GM18508 (cell line): ENCODE data around the gene ITGB2.

Source experiments
- ATAC-seq: cut with Tn5 transposase; IDR thresholded peaks from one replicate; pipeline ENCODE4 v1.9.1; 2021; ENCODE audit warnings: moderate number of reproducible peaks; ENCODE audit not compliant: insufficient read depth, unreplicated experiment

Gene ITGB2

GRCh38 chr21:44920694-44921604, at the start of gene ITGB2:
TSS of gene ITGB2 (minus strand) at chr21:44920899. CDS start at chr21:44910782, 10,117 bp downstream.
- no peak for ATAC-seq

DNA sequence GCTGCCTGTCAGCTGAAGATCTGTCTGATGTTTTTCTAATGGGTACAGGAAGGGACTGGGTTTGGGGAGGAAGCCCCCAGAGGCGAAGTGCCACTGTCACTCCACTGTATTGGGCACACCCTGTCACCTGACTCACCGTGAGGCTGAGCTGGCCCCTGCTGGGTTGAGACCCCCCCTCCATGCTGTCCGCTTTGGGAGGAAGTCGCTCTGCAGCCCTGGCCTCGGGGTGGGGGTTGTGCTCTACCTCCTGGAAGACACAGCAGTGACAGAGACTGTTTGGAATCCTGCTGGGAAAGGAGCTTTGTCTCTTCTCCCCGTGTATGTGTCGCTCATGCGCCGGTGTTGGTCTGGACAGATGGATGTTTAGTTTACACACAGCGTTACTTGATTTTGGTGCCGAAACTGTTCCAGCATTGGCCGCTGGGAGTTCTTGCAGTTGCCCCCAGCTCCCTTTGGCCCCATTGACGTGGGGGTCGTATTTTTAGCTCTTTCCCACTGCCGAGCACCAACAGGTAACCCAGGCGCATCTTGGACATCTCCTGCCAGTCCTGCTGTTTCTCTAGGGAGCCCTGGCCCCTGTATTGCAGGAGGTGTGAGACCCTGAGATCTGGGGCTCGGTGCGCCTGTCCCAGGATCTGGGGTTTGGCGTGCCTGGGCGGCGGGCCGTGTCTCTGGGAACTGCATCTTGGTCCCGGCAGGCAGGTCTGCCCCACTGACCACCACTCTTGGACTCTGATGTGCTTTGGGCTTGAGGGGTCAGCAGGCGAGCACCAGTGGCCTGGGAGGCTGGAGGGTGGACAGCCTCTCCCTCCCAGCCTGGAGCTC, 49.4 kb upstream of the ITGB2 start:
- ATAC-seq: no peak

GRCh38 chr21:44969066-44969670, 48.5 kb upstream of the ITGB2 start:
- no peak for ATAC-seq

DNA sequence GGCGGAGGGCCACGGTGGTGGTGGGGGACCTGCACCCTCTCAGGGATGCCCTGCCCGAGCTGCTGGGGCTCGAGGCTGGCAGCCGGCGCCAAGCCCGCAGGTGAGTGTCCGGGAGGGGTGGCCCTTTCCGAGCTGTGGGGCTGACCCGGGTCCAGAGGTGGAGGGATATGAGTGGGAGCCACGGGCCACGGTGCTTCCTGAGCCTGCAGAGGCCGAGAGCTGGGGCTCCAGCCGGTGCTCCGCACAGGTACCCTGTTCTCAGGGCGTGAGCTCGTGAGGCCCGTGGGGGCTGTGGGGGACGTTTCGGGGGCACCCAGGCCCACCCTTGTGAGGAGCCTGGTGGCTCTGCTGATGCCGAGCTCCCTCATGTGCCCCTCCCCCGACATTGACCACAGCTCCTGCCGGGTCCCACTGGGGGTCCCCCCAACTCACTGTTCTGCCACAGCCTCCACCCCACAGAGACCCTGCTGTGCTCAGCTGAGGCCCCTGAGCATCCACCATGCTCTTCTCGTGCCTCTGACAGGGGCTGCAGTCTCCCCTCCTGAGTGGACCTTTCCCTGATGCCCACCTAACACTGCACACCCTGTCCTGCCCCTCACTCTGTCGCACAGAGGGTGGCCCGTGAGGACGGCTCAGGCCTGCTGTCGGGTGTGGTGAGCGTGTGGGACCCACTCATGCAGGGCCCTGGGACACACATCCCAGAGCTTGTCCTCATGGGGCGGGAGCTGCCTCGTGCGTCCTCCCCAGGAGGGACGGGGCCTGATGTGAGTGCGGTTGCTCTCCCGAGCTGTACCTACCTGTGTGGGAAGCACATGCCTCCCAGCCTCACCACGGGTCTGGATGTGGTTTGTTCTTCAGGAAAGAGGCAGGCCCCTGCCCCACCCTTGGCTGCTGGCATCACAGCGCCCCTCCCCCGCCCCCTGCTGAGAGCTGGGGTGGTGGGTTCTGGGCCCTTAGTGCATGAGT, 46.7 kb upstream of the ITGB2 start:
- no peak for ATAC-seq

- ATAC-seq: no peak
Measured at GRCh38 chr21:44966135-44967081, 45.7 kb upstream of the ITGB2 start.

GRCh38 chr21:44965251-44966022, 44.7 kb upstream of the ITGB2 start:
- no peak for ATAC-seq

DNA sequence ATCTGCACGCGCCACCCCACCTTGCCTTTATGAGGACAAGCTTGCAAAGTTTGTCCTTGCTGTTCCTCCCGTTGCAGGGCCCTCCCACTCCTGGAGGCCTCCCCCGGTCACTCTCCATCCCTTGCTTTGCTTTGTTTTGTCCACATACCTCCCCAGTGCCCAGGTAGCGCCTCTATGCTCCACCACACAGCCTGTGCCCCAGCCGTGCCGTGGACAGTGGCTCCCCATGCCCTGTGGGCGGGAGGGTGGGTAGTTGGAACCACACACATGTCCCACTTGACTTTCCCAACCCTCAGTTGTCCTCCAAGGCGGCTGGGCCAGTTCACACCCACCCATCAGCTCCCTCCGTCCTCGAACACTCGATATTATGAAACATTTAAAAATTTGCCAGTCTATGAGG, 43.7 kb upstream of the ITGB2 start:
- no peak for ATAC-seq

- no peak for ATAC-seq
Measured at GRCh38 chr21:44962403-44962966, 41.8 kb upstream of the ITGB2 start.

DNA sequence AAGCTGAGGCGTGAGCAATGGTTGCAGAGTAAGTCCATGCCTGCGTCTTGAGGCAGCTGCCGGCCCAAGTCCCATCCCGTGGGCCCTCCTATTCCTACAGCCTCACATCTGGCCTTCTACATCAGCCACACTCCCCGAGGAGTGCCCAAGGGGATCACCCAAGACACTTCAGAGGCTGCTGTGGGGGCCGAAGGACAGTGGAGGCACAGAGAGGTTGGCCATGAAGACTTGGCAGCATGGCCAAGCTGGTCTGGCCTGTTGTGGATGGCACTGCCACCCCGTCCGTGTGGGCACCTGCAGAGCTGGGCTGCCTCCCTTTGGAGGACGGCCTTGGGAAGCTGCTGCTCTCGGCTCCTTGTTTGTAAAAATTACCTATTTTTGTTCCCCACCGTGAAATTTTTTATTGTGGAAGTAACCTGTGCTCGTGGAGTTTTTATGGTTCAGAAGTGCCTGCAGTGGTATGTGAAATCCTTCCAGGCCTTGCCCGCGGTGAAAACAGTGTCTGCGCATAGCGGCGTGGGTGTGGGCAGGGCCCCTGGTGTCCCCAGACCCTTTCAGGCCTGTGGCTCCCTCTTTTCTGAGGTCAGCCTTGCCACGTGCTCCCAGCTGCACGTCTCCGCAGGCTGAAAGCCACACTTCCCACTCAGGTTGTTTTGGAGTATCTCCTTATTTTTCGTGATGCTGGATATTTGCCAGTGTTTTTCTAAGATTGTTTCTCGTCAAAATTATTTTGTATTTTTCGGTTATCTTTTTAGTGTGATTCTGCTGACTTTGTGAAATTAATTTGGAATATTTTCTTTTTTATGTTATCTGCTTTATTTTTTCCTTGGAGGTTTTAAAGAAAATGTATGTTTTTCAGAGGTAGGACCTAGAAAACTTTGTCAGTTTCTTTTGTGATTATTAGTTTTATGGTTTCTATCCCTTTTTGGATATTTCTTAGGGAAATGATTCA, 39.7 kb upstream of the ITGB2 start:
- ATAC-seq: no peak

DNA sequence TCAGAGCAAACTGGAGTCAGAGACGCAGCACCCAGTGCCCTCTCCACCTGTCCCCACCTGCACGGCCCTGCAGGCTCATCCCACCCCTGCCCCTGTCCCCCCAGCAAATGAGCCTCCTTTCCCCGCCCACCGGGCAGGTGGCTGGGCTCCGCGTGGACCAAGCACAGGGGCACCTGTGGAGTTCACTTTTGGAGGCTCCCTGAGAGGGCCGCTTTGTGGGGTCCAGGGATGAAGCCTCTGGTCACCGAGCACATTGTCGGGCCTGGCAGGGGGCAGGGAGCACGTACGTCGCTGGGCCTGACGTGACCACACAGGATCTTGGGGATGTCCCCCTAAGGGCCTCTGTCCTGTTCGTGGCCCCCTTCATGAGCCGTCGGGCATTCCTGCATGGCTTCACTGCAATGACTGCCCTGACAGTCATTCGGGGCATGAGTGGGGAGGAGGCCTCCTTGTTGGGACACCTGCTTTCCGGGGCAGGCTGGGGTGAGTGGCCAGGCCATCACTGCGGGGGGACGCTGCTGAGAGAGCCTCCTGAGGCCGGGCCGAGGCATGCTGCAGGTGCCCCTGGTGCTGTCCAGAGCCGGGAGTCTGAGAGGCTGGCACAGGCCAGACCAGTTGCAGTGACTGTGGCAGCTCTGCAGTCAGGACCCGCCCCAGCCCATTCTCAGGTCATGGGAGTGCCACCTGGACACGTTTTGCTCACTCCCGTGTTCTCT, 38.8 kb upstream of the ITGB2 start:
- ATAC-seq: no peak

DNA sequence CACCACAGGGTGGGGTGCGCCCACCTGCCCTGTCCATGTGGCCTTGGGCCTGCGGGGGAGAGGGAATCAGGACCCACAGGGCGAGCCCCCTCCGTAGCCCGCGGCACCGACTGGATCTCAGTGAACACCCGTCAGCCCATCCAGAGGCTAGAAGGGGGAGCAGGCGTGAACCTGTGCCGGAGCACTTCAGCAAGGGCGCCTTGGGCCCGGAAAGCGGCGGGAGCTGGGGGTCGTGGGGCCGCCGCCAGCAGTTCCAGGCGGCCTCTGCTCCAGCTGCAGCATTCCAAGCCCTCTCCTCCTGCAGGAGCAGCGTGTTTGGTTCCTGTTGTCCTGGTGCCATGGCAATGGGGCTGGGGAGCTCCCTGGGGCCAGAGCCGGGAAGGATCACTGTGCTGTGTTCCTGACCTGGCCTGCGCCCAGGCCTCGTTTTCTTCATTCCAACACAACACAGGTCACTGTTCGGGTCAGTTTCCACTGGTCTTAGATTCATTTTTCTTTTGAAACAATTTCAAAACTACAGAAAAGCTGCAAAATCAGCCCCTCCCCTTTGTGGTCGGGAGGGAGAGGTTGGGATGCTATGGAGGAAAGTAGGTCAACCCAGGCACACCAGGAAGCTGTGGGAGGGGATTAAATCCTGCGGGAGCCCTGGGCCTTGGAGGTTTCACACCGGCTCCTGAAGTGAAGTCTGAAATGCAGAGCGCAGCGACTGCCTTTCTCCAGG, 37.9 kb upstream of the ITGB2 start:
- no peak for ATAC-seq

DNA sequence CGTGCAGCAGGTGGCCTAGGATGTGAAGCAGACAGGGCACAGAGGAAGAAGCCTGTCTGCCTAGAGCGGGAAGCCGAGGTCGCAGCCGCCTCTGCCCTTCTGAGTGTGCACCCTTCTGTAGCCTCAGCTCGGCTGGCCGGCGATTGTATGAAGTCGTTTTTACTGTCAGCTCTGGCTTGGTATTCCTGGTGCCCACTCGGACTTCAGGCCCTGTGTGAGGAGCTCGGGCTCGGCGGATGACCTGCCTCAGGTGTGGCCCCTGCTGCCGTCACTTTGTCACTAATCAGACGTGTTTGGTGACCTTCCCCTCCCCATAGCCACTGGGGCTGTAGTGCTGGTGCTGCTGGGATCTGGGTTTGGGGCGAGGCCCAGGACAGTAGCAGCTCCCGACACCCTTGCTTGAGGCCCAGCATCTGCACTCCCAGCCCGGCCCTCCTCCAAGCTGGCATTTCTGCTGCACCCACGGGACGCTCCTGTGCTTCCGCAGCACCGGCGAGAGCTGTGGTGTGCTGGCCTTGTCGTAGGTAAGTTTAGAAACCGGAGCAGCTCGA, 37.3 kb upstream of the ITGB2 start:
- no peak for ATAC-seq

DNA sequence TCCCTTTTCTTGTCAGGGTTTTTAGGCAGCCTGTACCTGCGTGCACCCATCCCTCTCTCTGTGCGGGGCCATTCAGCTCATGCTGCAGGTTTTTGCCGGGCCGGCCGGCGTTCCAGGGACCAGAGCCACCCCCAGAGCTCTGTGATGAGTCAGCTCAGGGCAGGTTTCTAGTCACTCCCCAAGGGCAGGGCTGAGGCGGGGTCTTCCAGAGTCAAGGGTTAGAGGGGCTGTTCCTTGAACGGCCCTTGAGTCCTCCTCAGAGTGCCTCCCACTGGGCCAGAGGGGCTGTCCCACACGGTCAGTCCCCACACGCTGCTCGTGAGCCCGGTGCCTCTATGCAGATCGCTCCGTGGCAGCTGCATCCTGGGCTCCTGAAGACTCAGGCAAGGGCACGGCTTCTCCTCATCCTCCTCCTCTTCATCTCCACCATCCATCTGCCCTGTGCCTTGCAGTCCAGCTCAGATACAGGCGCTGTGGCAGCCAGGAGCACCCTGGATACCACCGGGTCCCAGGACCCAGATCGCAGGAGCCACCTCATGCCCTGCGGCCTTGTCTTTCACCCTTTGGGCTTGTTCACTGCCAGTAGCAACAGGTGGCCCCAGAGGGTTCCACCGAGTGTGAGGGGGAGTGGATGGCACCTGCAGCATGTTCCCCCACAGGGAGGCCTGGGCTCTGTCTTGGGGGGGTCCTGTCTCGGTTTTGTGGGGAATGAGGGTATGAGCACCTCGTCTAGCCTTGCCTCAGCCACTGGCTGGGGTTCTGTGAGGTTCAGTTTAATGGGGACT, 36.5 kb upstream of the ITGB2 start:
- ATAC-seq: no peak

DNA sequence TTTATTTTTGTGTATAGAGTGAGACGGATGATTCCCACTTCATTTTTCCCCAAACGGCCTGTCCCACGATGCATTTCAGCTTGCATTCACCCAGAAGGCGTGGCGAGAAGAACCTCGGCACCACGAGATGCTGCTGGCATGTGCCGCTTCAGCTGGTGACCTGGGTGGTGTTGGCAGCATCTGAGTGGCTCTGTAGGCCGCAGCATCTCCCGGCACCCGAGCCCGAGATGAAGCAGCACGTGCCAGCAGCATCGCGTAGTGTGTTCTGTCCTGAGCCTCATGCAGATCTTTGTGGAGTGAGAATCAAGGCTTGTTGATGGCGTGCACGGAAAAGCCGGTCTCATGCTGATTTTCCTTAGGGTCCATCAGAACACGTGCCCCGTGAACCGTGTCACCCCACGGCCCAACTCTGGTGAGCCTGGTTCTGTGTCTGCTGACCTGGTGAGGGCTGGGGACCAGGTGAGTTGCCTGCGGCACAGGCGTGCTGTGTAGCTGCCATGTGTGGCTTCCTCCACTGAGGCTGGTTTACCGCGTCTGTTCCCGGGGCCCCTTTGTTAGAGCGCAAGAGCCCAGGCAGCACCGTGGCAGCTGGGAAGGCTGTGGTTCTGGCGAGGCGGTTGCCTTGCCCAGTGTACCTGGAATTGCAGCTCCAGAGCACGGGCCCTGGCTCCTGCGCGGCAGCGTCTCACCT, 35.8 kb upstream of the ITGB2 start:
- ATAC-seq: no peak
